Epidermal melanocyte (primary cell): ENCODE measurements around the gene CLHC1.
"Not testable (repeated sequence)": the region's sequence is repeated elsewhere in the genome, so short reads cannot be mapped to it uniquely, and the experiment has no call there.

ENCODE experiments used
- DNase-seq: peaks from one replicate; pipeline ENCODE4 v3.0.0; 2011; ENCODE audit warnings: low spot score; ENCODE audit not compliant: insufficient read length

CLHC1 gene

DNA sequence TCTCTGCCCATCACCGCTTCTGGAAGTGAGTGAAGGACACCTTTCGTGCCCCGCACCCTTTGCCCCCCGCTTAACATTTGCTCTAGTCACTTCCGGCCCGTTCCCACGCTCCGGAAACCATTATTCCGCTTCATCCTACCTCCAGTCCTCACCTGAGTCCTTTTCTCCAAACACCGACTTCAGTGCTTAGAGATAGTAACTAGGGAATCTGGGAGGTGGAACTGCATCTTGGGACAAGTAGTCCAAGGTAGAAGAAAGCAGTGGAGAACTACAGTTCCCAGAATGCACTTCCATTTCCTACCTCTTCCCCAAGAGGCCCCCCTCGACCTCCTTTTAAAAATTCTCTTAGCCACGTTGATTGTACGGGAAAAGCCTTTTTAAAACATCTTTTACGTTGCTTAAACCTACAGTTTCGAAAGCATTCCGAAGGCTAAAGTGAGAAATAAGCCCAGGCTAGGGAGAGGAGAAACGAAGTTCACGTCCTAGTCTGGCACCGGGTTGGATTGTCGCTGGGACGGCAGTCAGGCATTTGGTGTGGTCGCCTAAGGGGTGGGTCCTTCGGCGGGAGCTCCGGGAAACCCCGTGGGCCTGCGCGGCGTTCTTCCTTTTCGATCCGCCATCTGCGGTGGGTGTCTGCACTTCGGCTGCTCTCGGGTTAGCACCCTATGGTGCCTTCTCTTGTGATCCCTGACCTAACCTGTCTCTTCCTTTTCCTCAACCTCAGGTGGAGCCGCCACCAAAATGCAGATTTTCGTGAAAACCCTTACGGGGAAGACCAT is at the start of gene CLHC1, which contains the start of gene RPS27A:
CLHC1 (minus strand) TSS at position 210 of the 779 bp plus-strand sequence. CDS start 9,882 bp downstream, outside the sequence.
RPS27A (plus strand) TSS at position 605 of the 779 bp plus-strand sequence; CDS start at position 742, 137 bp downstream.
- DNase-seq, result peak; percentile 74

DNA sequence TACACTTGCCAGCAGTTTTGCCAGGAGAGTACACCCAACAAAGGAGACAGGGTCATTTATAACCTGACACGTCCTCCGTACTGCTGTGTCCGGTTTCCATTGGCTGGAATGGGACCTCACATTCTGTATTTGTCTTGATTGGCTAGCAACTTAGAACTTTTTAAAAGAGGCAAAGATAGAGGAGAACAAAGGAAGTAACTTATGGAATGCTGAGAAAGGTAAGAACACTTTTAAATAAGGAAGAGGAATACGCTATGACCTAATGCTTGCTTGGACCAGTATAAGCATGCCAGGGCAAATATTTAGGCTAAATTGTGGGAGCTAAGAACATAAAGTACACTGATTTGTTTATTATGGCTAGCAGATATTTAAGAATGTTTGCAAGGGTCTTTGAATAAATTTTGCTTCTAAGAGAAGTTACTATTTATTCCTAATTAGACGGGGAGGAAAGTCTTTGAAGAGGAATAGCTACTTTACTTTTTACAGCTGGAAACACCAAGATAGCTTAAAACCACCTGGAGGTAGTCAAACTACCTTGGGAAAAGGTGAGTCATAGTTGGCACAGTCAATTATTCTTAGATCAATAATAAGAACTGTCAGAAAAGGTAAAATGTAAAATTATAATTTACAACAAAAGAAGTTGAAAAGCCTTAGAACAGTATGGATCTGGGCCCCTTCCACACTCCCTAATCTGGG is 48.9 kb upstream of the CLHC1 start:
- DNase-seq, result not testable (repeated sequence)

DNA sequence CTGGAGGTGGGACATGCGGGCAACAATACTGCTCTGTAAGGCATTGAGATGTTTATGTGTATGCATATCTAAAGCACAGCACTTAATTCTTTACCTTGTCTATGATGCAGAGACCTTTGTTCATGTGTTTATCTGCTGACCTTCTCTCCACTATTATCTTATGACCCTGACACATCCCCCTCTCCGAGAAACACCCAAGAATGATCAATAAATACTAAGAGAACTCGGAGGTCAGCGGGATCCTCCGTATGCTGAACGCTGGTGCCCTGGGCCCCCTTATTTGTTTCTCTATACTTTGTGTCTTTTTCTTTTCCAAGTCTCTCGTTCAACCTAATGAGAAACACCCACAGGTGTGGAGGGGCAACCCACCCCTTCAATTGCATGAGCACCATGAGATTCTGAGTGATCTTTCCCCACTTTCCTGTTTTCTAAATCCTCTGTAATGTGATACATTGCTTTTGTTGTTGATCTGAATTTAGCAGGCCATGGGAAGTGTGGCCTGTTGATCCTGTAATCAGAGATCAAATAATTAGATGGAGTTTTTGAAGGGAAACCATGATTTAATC is 47.8 kb upstream of the CLHC1 start:
- DNase-seq, result not testable (repeated sequence)

DNA sequence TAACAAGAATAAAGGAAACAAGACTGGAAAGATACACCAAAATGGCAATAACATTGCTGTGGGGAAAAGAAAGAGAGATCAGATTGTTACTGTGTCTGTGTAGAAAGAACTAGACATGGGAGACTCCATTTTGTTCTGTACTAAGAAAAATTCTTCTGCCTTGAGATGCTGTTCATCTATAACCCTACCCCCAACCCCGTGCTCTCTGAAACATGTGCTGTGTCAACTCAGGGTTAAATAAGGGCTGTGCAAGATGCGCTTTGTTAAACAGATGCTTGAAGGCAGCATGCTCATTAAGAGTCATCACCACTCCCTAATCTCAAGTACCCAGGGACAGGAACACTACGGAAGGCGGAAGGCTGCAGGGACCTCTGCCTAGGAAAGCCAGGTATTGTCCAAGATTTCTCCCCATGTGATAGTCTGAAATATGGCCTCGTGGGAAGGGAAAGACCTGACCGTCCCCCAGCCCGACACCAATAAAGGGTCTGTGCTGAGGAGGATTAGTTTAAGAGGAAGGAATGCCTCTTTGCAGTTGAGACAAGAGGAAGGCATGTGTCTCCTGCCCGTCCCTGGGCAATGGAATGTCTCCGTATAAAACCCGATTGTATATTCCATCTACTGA is 47.2 kb upstream of the CLHC1 start:
- not testable (repeated sequence) for DNase-seq

DNA sequence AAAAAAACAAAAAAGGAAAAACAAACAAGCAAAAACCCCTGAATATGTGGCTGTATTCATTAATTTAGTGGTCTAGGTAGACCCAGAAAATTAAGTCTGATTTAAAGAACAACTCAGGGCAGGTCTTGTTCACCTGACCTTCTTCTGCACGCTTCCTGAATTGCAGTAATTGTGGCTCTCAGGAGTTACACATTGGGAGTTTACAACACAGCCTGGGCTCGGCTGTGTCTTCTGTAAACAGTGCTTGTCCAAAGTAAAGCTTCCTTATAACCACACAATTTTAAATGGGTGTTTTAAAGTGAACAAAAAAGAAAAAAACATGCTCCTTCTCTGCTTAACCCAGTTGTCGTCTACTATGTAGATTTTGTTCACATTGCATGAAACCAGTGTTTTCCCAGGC is 45.2 kb upstream of the CLHC1 start:
- DNase-seq, result no peak

DNA sequence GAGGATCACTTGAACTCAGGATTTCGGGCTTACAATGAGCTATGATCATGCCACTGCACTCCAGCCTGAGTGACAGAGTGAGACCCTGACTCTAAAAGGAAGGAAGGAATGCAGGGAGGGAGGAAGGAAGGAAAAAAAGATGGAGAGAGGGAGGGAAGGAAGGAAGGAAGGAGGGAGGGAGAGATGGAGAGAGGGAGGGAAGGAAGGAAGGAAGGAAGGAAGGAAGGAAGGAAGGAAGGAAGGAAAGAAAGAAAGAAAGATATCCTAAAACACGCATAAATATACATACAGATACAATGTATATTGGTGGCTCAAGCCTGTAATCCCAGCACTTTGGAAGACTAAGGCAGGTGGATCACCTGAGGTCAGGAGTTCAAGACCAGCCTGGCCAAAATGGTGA is 42.3 kb upstream of the CLHC1 start:
- DNase-seq, result not testable (repeated sequence)

DNA sequence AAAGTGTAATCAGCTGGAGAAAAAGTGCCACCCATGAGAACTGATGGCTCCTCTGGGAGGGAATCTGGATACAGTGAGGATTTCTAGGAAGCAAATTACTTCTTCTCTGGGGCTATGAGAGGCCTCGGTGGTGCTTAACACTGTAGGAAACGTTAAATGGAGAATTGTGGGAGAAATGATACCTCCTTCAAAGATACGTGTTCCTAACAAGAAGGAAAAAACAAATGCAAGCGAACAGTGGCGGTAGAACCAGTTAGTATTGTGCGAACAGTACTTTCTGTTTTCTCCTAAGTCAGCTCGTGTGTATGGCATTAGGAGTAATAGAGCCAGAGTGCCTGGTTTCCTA is 37.5 kb upstream of the CLHC1 start:
- no peak for DNase-seq

DNA sequence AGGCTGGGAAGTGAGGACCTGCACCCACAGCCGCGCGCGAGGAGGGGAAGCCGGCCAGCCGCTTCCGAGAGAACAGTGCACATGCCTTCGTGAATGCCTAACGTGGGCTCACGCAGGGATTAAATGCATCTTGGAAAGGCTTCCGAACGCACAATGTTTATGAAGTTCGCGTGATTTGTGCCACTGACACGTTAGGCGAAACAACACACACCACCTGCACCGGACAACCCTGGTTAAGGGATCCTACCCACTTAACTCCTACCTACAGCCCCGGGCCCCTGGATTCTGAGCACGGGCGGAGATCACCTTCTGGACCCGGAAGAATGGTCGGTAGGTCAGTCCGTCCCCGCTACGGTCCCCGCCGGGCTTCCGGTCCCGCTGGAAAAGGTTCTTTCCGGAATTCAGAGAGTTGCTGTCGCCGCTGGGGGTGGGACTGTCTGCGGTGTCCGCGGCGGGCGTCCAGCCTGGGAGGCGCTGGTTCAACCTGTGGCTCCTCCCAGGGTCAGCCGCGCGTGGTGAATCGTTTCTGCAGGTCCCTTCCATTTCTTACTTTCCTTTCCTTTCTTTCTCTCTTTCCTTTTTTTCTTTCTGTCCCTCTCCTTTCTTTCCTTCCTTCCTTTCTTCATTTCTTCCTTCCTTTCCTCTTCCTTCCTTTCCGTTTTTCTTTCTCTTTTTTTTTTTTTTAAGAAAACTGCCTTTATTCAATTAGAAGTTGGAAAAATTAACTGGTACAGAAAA is 37.0 kb upstream of the CLHC1 start, which contains the start of gene MTIF2:
MTIF2 (minus strand) TSS at position 325 of the 738 bp plus-strand sequence. CDS start 5,373 bp downstream, outside the sequence.
- peak; percentile 86 for DNase-seq

DNA sequence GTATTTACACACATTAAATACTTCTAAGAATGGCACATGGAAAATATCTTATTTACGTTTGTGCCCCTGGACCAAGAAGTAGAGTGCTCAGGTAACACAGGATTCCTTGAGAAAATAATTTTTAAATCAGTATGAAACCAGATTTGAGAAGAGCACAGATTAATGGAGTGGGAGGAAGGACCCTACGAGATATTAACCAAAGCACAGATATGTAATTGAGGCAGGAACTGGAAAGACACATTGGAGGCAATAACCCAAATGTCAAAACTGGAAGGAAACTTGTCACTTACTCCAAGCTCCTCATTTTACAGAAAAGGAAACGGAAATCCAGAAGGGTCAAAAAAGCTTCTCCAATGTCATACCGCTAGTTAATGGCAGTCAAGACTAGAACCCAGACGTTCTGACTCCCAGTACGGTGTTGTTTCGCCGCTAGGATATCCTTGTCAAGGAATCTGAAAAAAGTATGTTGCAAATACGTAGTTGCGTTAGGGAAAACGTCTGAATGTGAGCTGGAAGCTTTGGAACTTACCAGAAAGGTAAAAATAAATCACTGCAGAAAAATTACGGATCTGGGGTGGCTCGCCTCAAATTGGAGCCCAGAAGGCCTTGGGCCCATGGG is 36.3 kb upstream of the CLHC1 start:
- DNase-seq, result no peak

DNA sequence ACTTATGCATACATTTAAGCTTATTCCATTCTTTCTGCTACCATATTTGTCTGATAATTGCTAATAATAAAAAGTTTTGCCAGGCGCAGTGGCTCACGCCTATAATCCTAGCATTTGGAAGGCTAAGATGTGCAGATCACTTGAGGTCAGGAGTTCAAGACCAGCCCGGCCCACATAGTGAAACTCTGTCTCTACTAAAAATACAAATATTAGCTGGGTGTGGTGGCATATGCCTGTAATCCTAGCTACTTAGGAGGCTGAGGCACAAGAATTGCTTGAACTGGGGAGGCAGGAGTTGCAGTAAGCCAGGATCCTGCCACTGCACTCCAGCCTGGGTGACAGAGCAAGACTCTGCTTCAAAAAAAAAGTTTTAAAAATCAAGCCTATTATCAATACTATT is 27.5 kb upstream of the CLHC1 start:
- not testable (repeated sequence) for DNase-seq

DNA sequence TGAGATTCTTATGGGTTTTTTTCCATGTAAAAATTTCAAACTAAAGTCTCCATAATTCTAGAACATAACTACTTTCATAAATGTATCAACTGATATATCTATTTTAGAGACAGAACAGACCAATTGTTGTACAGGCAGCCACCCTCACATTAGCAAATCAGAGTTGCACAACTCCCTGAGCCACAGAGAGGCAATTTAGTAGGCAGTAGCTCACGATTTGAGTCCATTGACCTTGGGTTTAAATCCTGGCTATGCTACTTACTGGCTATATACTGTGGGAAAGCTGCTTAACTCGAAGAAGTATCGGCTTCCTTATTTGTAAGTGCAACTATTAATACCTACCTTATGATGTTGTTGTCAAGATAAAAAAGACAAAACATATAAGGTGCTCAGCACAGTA is 20.7 kb upstream of the CLHC1 start:
- DNase-seq, result no peak

DNA sequence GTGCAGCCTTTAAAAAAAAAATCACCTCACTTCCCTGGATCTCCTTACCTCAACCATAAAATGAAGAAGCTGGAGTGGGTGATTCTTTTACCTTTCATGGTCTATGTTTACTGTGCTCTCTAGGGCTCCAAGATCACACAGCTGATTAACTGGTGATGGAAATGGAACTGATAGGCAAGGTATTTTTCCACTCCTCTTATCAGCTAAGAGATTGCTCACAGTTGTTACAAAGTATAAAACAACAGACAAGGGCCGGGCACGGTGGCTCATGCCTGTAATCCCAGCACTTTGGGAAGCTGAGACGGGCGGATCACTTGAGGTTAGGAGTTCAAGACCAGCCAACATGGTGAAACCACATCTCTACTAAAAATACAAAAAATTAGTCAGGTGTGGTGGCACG is 14.9 kb upstream of the CLHC1 start:
- no peak for DNase-seq

DNA sequence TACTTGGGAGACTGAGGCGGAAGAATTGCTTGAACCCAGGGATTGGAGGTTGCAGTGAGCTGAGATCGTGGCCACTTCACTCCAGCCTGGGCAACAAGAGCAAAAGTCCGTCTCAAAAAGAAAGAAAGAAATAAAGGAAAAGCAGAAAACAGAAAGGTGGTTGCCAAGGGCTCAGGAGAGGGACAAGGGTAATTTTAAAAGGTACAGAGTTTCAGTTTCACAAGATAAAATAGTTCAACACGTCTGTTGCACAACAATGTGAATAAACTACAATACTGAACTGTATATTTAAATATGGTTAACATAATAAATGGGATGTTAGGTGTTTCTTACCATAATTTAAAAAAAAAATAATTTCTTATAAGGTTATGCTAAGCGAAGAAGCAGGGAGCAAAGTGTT is 13.3 kb upstream of the CLHC1 start:
- DNase-seq, result no peak

DNA sequence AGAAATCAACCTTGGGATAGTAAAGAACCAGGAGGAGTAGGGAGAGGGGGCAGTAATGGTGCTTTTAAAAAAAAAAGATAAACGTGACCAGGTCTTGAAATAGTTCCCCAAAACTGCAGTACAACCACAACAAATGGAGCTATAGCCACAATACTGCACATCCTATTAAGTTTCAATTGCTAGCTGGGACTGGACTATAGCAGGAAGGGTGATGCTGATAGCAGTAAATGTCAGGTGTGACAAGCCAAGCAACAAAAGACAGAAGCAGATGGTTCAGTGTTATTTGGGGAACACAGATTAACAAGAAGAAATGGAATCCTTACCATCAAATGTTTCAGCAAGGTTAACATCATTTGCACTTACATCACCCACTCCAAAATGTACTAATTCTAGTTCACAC is 10.5 kb upstream of the CLHC1 start:
- no peak for DNase-seq

DNA sequence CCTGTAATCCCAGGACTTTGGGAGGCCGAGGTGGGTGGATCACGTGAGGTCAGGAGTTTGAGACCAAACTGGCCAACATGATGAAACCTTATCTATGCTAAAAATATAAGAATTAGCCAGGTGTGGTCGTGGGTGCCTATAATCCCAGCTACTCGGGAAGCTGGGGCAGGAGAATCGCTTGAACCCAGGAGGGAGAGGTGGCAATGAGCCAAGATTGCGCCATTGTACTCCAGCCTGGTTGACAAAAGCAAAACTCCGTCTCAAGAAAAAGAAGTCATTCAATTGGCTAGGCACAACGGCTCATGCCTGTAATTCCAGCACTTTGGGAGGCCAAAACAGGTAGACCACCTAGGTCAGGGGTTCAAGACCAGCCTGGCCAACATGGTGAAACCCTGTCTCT is 9.5 kb upstream of the CLHC1 start:
- not testable (repeated sequence) for DNase-seq

DNA sequence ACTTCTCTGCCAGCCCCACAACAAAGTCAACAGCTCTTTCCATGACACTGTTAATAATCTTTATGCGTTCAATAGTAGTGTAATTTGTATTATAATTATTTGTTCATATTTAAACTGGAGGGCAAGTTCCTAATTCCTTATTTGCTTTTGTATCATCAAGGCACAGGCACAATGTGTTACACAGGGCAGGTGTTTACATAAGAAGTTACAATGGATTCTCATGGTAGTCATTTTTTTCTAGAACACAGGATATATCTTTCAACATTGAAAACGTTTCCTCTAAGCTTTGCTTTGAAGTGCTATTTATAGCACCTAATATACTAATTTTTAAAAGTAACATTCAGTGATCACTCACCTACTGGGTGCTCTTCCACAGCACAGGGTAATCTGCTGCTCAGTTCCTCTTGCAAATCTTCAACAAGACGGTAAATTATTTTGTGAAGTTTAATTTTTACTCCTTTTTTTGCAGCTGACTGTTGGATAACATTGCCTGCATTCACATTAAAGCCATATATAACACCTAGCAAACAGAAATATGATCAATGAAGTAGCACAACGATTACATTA is 7.6 kb upstream of the CLHC1 start:
- no peak for DNase-seq

DNA sequence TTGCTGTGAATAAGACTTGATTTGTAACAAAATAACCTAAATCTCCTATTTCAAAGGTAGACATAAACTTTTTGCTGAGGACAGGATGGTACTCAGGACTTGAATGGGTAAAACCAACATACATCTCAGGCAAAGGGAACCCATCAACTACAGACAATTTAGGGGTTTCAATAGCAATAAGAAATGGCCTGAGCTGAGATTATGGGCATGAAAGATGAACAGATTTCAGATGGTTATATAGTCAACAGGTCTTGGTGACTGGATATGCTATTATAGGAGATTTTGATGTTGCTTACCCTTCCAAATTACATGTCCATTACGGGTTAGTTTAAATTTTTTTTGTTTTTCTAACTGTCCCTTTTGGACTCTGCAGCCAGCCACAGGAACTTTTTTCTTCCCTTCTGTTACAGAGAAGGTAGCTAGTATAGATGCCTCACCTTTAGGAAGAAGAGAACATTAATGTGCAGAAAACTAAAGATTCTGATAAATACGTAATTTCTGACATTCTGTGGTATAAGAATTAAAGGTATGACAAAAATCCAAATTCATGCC is 5.0 kb upstream of the CLHC1 start:
- no peak for DNase-seq

DNA sequence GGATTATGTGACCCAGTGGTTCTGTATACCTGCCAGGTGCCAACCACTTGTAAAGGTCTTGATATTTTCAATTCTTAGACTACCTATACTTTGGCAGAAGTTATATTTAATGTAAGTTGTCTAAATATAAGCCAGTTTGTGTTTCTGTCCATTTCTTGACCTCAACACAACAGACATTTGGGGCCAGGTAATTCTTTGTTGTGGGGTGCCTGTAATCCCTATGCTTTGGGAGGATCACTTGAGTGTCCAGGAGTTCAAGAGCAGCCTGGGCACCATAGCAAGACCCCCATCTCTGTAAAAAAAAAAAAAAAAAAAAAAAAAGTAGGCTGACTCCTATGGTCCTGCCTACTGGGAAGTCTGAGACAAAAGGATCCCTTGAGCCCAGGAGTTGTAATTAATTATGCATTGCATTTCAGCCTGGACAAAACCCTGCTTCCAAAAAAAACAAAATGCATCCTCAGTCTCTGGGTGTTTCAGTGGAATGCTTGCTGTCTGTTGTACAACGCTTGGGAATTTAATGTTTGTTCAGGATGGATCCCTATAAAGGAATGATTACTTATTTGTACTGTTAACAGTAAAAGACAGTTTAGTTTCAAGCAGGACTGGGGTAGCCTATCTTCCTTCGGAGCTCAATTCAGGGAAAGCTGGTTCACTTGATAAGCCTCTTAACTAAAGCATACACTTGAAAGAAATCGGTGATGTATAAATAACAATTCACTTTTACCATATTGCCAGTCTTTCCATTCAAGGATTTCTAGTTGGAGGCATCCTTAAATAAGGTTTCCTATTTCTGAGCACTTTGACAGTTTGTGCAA is 3.8 kb upstream of the CLHC1 start:
- DNase-seq, result no peak

DNA sequence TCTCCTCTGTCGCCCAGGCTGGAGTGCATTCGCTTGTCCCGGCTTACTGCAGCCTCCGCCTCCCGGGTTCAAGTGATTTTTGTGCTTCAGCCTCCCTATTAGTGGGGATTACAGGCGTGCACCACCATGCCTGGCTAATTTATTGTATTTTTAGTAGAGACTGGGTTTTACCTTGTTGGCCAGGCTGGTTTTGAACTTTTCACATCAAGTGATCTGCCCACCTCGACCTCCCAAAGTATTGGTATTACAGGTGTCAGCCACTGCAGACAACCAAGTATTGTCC is 1.5 kb upstream of the CLHC1 start:
- DNase-seq, result no peak
